ENCODE measurements around the gene LRCOL1.
A peak's percentile ranks its signal among the peaks of the same experiment; 100 is the strongest.

Gene LRCOL1

GRCh38 chr12:132561427-132562156 lies 48.8 kb downstream of the LRCOL1 start:
- peak; percentile 26 to 48 for DNase-seq

- peak; percentile 87 to 90 for DNase-seq
These were observed 49.6 kb downstream of the LRCOL1 start for GRCh38 chr12:132560614-132561426.

- peak in 1 of 2 donors; percentile 53 for DNase-seq
These were observed 50.1 kb downstream of the LRCOL1 start for GRCh38 chr12:132560364-132560613.

- peak; percentile 37 to 69 for DNase-seq
These were observed 50.6 kb downstream of the LRCOL1 start for GRCh38 chr12:132559652-132560363.

GRCh38 chr12:132558861-132559623 lies 51.3 kb downstream of the LRCOL1 start:
- DNase-seq = peak in 1 of 2 donors; percentile 18

GRCh38 chr12:132558042-132558856 lies 52.1 kb downstream of the LRCOL1 start:
- DNase-seq = peak in 1 of 2 donors; percentile 11

GRCh38 chr12:132557291-132558015 lies 52.9 kb downstream of the LRCOL1 start:
- no peak for DNase-seq

GRCh38 chr12:132556801-132557200 lies 53.6 kb downstream of the LRCOL1 start:
- no peak for DNase-seq

GRCh38 chr12:132556216-132556615 lies 54.2 kb downstream of the LRCOL1 start:
- DNase-seq = no peak

- DNase-seq = no peak
These were observed 54.7 kb downstream of the LRCOL1 start for GRCh38 chr12:132555686-132556085.

GRCh38 chr12:132554845-132555630 lies 55.3 kb downstream of the LRCOL1 start:
- DNase-seq = peak in 1 of 2 donors; percentile 35
